SU-DHL-6 (cell line): ENCODE measurements around the gene NXN.

Source experiments
- H2AFZ ChIP-seq: fragments of 200-600 bp; sonication (generic); 2 replicates; pipeline ENCODE4 v1.6.1; 2014; ENCODE audit warnings: low read depth, mild to moderate bottlenecking, moderate library complexity, mixed read lengths, antibody characterized with exemption, low read length; ENCODE audit not compliant: severe bottlenecking
- H3F3A ChIP-seq: fragments of 200-600 bp; shearing (Covaris generic); 2 replicates; pipeline ENCODE4 v1.6.0; 2016; ENCODE audit warnings: antibody characterized with exemption, mild to moderate bottlenecking; ENCODE audit not compliant: insufficient read depth
- H3K27ac ChIP-seq: fragments of 200-600 bp; sonication (generic); 2 replicates; pipeline ENCODE4 v1.5.1; 2016; ENCODE audit warnings: low read depth, mild to moderate bottlenecking, low read length, moderate library complexity, mixed read lengths
- H3K27me3 ChIP-seq: fragments of 200-600 bp; sonication (generic), shearing (Covaris generic); 2 replicates; pipeline ENCODE4 v1.6.0; 2014; ENCODE audit warnings: mild to moderate bottlenecking, low read length
- H3K36me3 ChIP-seq: fragments of 200-600 bp; sonication (generic); 2 replicates; pipeline ENCODE4 v1.6.1; 2014; ENCODE audit warnings: mild to moderate bottlenecking, low read length, mixed read lengths
- H3K4me2 ChIP-seq: fragments of 300-600, 200-600 bp; shearing (Covaris generic), sonication (generic); 2 replicates; pipeline ENCODE4 v1.6.0; 2014; ENCODE audit warnings: low read length, low read depth, mild to moderate bottlenecking; ENCODE audit not compliant: poor library complexity, severe bottlenecking
- H3K4me3 ChIP-seq: fragments of 200-600 bp; sonication (generic); 2 replicates; pipeline ENCODE4 v1.5.1; 2014; ENCODE audit warnings: antibody characterized with exemption, low read length, mild to moderate bottlenecking, mixed read lengths; ENCODE audit not compliant: insufficient read depth, poor library complexity, severe bottlenecking
- H3K79me2 ChIP-seq: fragments of 200-600 bp; sonication (generic); 2 replicates; pipeline ENCODE4 v1.6.1; 2014; ENCODE audit warnings: mild to moderate bottlenecking, low read length, moderate library complexity; ENCODE audit not compliant: insufficient read depth
- H3K9ac ChIP-seq: fragments of 200-600 bp; sonication (generic); 2 replicates; pipeline ENCODE4 v1.7.0; 2014; ENCODE audit warnings: mild to moderate bottlenecking, low read length
- H3K9me2 ChIP-seq: fragments of 200-600 bp; sonication (generic); replicated peaks from 2 replicates; pipeline ENCODE4 v1.6.1; 2014; ENCODE audit warnings: low read length; ENCODE audit not compliant: insufficient read depth
- H3K9me3 ChIP-seq: fragments of 200-600 bp; sonication (generic); 2 replicates; pipeline ENCODE4 v1.6.1; 2014; ENCODE audit warnings: low read length, mixed read lengths; ENCODE audit not compliant: insufficient read depth
- H4K20me1 ChIP-seq: fragments of 200-600 bp; sonication (generic); 2 replicates; pipeline ENCODE4 v1.6.1; 2014; ENCODE audit warnings: low read depth, mild to moderate bottlenecking, antibody characterized with exemption, low read length, moderate library complexity, mixed read lengths
- EZH2phosphoT487 ChIP-seq: fragments of 200-600 bp; sonication (generic), shearing (Covaris generic); conservative IDR thresholded peaks from 2 replicates; pipeline ENCODE4 v1.6.1; 2018; ENCODE audit warnings: mild to moderate bottlenecking, antibody characterized with exemption, low read length, moderate library complexity, mixed read lengths
- TF ChIP-seq, protein P1 (sequence below): fragments of 200-600 bp; sonication (generic); IDR thresholded peaks from one replicate; pipeline ENCODE4 v1.5.1; 2017; ENCODE audit warnings: antibody characterized with exemption, mild to moderate bottlenecking, low read length, moderate library complexity; ENCODE audit not compliant: insufficient read depth, poor library complexity, severe bottlenecking

The NXN gene

DNA sequence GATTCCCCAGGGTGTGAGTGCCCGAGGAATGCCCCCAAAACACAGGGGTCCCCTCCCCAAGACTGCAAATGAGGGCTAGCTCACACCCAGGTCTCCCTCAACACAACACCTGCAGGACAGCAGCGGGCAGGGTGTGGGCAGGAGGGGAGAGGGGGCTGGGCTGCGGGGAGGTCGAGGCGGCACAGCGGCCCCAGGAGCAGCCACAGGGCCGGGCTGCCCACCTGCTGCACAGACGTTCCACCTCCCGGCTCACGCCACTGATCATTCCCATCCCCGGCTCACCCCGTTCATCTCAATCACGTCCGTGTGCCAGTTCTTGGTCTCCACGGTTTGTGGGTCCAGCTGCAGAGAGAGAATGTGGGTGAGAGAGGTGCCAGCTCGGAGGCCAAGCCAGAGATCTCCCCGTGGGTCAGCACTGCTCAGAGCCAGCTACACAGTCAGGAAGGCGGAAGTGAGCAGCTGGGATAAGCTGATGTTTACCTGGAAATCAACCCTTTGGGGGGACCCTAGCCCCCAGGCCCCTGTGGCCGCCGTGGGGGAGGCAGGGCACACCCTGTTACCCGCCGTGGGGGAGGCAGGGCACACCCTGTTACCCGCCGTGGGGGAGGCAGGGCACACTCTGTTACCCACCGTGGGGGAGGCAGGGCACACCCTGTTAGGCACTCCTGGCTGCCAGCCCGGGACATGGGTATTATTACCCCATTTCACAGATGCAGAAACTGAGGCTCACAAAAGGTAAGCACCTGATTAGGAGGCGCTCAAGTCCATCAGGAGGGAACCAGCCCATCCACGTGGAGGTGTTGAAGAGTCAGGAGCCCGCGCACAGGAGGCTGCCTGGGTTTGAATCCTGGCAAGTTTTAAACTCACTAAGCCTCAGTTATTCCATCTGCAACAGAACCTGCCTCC lies 33.5 kb upstream of the NXN start:
- no peak overlapping the region for H2AFZ ChIP-seq
- no peaks in the 10 kb centered on the region for H4K20me1 ChIP-seq
- H3K9me3 ChIP-seq: no peaks in the 10 kb centered on the region
- H3K4me2 ChIP-seq: no peak overlapping the region
- no peaks in the 10 kb centered on the region for H3K27me3 ChIP-seq
- no peak overlapping the region for H3K4me3 ChIP-seq
- TF ChIP-seq EZH2phosphoT487: no peak
- TF ChIP-seq, protein P1, sequence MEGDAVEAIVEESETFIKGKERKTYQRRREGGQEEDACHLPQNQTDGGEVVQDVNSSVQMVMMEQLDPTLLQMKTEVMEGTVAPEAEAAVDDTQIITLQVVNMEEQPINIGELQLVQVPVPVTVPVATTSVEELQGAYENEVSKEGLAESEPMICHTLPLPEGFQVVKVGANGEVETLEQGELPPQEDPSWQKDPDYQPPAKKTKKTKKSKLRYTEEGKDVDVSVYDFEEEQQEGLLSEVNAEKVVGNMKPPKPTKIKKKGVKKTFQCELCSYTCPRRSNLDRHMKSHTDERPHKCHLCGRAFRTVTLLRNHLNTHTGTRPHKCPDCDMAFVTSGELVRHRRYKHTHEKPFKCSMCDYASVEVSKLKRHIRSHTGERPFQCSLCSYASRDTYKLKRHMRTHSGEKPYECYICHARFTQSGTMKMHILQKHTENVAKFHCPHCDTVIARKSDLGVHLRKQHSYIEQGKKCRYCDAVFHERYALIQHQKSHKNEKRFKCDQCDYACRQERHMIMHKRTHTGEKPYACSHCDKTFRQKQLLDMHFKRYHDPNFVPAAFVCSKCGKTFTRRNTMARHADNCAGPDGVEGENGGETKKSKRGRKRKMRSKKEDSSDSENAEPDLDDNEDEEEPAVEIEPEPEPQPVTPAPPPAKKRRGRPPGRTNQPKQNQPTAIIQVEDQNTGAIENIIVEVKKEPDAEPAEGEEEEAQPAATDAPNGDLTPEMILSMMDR: no peak
- H3K27ac ChIP-seq: no peak overlapping the region
- H3K9me2 ChIP-seq: no peaks in the 10 kb centered on the region
- H3K79me2 ChIP-seq: no peaks in the 10 kb centered on the region
- H3F3A ChIP-seq: no peaks in the 10 kb centered on the region
- no peak overlapping the region for H3K9ac ChIP-seq
- no peaks in the 10 kb centered on the region for H3K36me3 ChIP-seq

- Histone ChIP-seq H3F3A (no peaks in the 10 kb centered on the region), H3K27me3 (no peaks in the 10 kb centered on the region), H3K9me3 (no peaks in the 10 kb centered on the region), H3K9me2 (no peaks in the 10 kb centered on the region), H4K20me1 (no peaks in the 10 kb centered on the region), H3K9ac (no peak overlapping the region), H2AFZ (no peak overlapping the region), H3K4me2 (no peak overlapping the region), H3K79me2 (no peaks in the 10 kb centered on the region), H3K27ac (no peak overlapping the region), H3K4me3 (no peak overlapping the region), H3K36me3 (no peaks in the 10 kb centered on the region)
- TF ChIP-seq, protein P1: no peak
- no peak for TF ChIP-seq EZH2phosphoT487
Measured at GRCh38 chr17:1011760-1012735, 32.5 kb upstream of the NXN start.

DNA sequence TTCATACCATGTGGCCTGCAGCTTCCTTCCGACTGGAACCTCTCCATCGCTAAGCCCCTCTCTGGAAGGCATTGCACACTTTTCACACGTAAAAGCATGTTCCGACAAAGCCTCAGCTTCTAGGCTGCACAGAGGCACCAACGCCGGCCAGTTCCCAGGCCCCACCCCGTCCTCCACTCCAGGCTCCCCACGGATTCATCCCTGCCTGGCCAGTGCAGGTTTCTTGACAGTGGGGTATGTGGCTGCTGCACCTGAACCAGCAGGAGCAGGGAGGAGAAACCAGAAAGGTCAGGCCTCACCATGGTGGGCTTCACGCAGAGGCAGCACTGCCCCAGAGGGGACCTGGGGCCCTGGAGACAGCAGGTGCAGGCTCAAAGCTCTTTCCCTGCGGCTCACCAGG lies 31.6 kb upstream of the NXN start:
- no peak overlapping the region for H2AFZ ChIP-seq
- H3K4me3 ChIP-seq: no peak overlapping the region
- no peaks in the 10 kb centered on the region for H3K36me3 ChIP-seq
- H3K4me2 ChIP-seq: no peak overlapping the region
- no peak overlapping the region for H3K27ac ChIP-seq
- H3K9me2 ChIP-seq: no peaks in the 10 kb centered on the region
- H3K79me2 ChIP-seq: no peaks in the 10 kb centered on the region
- no peaks in the 10 kb centered on the region for H3K9me3 ChIP-seq
- H3K27me3 ChIP-seq: no peaks in the 10 kb centered on the region
- no peaks in the 10 kb centered on the region for H3F3A ChIP-seq
- no peak overlapping the region for H3K9ac ChIP-seq
- TF ChIP-seq, protein P1: no peak
- H4K20me1 ChIP-seq: no peaks in the 10 kb centered on the region
